ENCODE measurements around the gene ATP9A. TPM values are rescaled to one million over a fixed set of nuclear protein-coding genes. Genes with fewer than 3 reads are reported as not detected.

ATP9A gene
- total RNA-seq, 1 donor from 2014 or later, result 18.2 TPM

DNA sequence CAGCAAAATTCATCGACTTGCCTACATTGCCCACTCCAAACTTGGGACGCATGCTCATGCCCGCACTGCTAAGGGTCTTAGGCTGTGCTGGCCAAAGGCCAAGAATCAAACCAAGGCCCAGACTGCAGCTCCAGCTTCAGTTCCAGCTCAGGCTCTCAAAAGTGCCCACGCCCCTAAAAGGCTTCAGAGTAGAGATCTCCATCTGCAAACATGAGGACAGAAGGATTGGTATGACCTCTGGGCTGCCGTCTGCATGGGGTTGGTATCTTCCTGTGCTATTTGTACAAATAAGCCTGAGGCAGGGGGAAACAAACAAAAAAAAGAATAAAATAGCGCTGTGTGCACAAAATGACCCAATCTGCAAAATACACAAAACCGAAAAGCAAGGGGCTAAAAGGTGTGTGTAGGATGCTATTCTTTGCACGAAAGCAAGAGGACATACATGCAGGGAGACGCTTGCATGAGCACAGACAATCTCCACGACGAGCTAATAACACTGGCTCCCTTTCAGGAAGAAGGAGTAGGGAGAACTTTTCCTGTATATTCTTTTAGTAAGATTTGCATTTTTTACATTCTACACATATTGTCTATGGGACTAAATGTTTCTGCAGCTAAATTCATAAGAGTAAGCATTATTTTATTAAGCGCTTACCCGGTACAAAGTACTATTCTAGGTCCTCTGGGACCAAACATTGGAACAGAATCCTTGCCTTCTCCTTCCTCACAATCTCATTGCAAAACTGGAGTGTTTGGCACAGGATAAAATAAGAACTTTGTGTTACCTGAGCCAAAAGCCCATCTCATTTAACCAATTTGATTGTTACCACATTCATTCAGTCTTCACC lies 33.1 kb downstream of the ATP9A start:
- H3K9me3 Mint-ChIP-seq, result no peaks in the 10 kb centered on the region
- no peak for DNase-seq (ENCODE audit: low spot score)
- peaks cover 4% of the 10 kb centered on the region for H3K27me3 Mint-ChIP-seq (ENCODE audit: insufficient read depth, low read depth)
- Histone ChIP-seq H3K4me3 (no peak overlapping the region), H3K9me3 (ENCODE audit: low read depth) (no peaks in the 10 kb centered on the region), H2AFZ (replicated peaks) (no peak overlapping the region), H3K27me3 (no peaks in the 10 kb centered on the region), H3K36me3 (no peaks in the 10 kb centered on the region), H3K79me2 (ENCODE audit: low read depth) (no peaks in the 10 kb centered on the region), H4K20me1 (ENCODE audit: low read depth) (no peaks in the 10 kb centered on the region), H3K27ac (no peak overlapping the region), H3K4me2 (no peak overlapping the region), H3K9ac (no peak overlapping the region), H3K4me1 (no peaks in the 10 kb centered on the region), H3F3A (ENCODE audit: low read depth) (peaks cover 4% of the 10 kb centered on the region)
- H3K27ac Mint-ChIP-seq, result no peak overlapping the region
- TF ChIP-seq, protein P1, sequence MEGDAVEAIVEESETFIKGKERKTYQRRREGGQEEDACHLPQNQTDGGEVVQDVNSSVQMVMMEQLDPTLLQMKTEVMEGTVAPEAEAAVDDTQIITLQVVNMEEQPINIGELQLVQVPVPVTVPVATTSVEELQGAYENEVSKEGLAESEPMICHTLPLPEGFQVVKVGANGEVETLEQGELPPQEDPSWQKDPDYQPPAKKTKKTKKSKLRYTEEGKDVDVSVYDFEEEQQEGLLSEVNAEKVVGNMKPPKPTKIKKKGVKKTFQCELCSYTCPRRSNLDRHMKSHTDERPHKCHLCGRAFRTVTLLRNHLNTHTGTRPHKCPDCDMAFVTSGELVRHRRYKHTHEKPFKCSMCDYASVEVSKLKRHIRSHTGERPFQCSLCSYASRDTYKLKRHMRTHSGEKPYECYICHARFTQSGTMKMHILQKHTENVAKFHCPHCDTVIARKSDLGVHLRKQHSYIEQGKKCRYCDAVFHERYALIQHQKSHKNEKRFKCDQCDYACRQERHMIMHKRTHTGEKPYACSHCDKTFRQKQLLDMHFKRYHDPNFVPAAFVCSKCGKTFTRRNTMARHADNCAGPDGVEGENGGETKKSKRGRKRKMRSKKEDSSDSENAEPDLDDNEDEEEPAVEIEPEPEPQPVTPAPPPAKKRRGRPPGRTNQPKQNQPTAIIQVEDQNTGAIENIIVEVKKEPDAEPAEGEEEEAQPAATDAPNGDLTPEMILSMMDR (IDR thresholded peaks at IDR 0.05), result no peak
- TF ChIP-seq EZH2phosphoT487 (IDR thresholded peaks at IDR 0.05) (no peak), EZH2 (IDR thresholded peaks at IDR 0.05) (no peak)
- no peak overlapping the region for H3K4me3 Mint-ChIP-seq
- peaks cover 11% of the 10 kb centered on the region for H3K4me1 Mint-ChIP-seq
- no peaks in the 10 kb centered on the region for H3K36me3 Mint-ChIP-seq

DNA sequence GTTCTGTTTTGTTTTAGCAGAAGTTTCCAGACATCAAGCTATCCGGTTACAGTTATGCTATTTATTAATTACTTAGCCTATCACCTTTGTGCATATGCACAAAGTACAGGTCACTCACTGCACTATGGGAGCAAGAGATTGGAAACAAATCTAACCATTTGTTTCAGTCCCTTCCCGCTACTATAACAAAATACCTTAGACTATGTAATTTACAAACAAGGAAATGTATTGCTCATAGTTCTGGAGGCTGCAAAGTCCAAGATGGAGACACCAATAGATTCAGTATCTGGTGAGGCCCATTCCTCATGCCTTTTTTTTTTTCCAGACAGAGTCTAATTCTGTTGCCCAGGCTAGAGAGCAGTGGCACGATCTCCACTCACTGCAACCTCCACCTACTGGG lies 35.1 kb downstream of the ATP9A start:
- H3K79me2 ChIP-seq (ENCODE audit: low read depth), result no peaks in the 10 kb centered on the region
- no peak overlapping the region for H3K27ac Mint-ChIP-seq
- H3K4me1 Mint-ChIP-seq, result peaks cover 11% of the 10 kb centered on the region
- peaks cover 5% of the 10 kb centered on the region for H3K27me3 Mint-ChIP-seq (ENCODE audit: insufficient read depth, low read depth)
- H2AFZ ChIP-seq (replicated peaks), result no peak overlapping the region
- no peaks in the 10 kb centered on the region for H3K4me1 ChIP-seq
- H4K20me1 ChIP-seq (ENCODE audit: low read depth), result no peaks in the 10 kb centered on the region
- H3F3A ChIP-seq (ENCODE audit: low read depth), result peaks cover 4% of the 10 kb centered on the region
- H3K9me3 Mint-ChIP-seq, result no peaks in the 10 kb centered on the region
- no peaks in the 10 kb centered on the region for H3K36me3 Mint-ChIP-seq
- no peak overlapping the region for H3K4me2 ChIP-seq
- H3K9ac ChIP-seq, result no peak overlapping the region
- DNase-seq (ENCODE audit: low spot score), result no peak
- H3K36me3 ChIP-seq, result no peaks in the 10 kb centered on the region
- no peaks in the 10 kb centered on the region for H3K9me3 ChIP-seq (ENCODE audit: low read depth)
- TF ChIP-seq EZH2 (IDR thresholded peaks at IDR 0.05), result no peak
- no peak for TF ChIP-seq EZH2phosphoT487 (IDR thresholded peaks at IDR 0.05)
- TF ChIP-seq, protein P1 (IDR thresholded peaks at IDR 0.05), result no peak
- no peak overlapping the region for H3K27ac ChIP-seq
- no peak overlapping the region for H3K4me3 Mint-ChIP-seq
- no peak overlapping the region for H3K4me3 ChIP-seq
- no peaks in the 10 kb centered on the region for H3K27me3 ChIP-seq

DNA sequence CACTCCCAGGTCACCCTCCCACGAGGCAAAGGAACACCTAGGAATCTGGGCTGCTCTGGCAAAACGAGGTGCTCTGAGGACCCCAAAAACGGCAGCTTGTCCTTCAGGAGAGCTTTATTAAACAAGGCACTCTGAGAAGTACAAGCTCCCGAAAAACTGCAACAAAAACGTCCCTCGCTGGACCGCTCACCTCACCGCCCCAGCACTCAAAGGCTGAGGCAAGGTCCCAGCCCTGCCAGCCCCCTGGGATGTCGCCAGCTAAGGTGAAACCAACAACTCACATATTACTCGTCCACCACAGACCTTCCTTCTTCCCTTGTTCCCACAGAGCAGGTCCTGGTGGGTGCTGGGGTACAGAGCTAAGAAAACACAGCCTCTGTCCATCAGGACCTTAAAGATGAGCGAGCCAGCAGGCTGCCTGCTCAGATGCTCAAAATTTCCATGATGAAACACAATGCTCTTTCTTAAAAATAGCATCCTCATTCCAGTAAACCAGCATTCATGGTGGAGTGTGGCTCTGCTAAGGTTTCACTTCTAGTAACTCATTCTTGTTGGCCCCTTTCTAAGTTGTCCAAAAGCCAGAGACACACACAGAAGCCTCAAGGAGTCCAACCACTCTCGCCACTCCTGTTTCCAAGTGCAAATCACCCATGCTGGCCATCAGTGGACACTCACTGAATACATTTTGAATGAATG lies 35.9 kb downstream of the ATP9A start:
- no peak overlapping the region for H3K27ac ChIP-seq

More for the DNA sequence above, 35.9 kb downstream of the ATP9A start:
- Mint-ChIP-seq H3K4me3 (peak overlapping the region; percentile 31), H3K4me1 (peaks cover 11% of the 10 kb centered on the region), H3K9me3 (no peaks in the 10 kb centered on the region), H3K36me3 (no peaks in the 10 kb centered on the region), H3K27ac (no peak overlapping the region), H3K27me3 (ENCODE audit: insufficient read depth, low read depth) (peaks cover 6% of the 10 kb centered on the region)
- TF ChIP-seq EZH2 (IDR thresholded peaks at IDR 0.05) (no peak), EZH2phosphoT487 (IDR thresholded peaks at IDR 0.05) (no peak)
- TF ChIP-seq, protein P1 (IDR thresholded peaks at IDR 0.05), result no peak
- Histone ChIP-seq H3K79me2 (ENCODE audit: low read depth) (no peaks in the 10 kb centered on the region), H4K20me1 (ENCODE audit: low read depth) (no peaks in the 10 kb centered on the region), H3K9ac (no peak overlapping the region), H2AFZ (replicated peaks) (no peak overlapping the region), H3K4me3 (no peak overlapping the region), H3F3A (ENCODE audit: low read depth) (peaks cover 2% of the 10 kb centered on the region), H3K27me3 (no peaks in the 10 kb centered on the region), H3K4me2 (no peak overlapping the region), H3K36me3 (no peaks in the 10 kb centered on the region), H3K9me3 (ENCODE audit: low read depth) (no peaks in the 10 kb centered on the region), H3K4me1 (no peaks in the 10 kb centered on the region)
- DNase-seq (ENCODE audit: low spot score), result no peak

Measured in neural progenitor cell (in vitro differentiated cells).